HEK293 (cell line): ENCODE data around the gene SPINT2.
A peak's percentile ranks its signal among the peaks of the same experiment; 100 is the strongest.

Experiments used
- ATF2 ChIP-seq: fragments of 450-650 bp; formaldehyde crosslinking; IDR thresholded peaks from 2 replicates; pipeline ENCODE4 v1.5.1; 2016; ENCODE audit warnings: missing biosample characterization, missing genetic modification characterization, low read depth
- BCL11A ChIP-seq: fragments of 450-650 bp; formaldehyde crosslinking; IDR thresholded peaks from 2 replicates; pipeline ENCODE4 v1.5.1; 2016; ENCODE audit warnings: low read depth, missing biosample characterization, missing genetic modification characterization
- CTCF ChIP-seq: fragments of 450-650 bp; formaldehyde crosslinking; IDR thresholded peaks from 2 replicates; pipeline ENCODE4 v1.5.1; 2016; ENCODE audit warnings: missing biosample characterization, missing genetic modification characterization
- HOXD13 ChIP-seq: sonication (generic); formaldehyde crosslinking; IDR thresholded peaks from 2 replicates; pipeline ENCODE4 v1.8.0; 2022; ENCODE audit warnings: missing genetic modification reagents, borderline replicate concordance
- SP2 ChIP-seq: fragments of 450-650 bp; formaldehyde crosslinking; IDR thresholded peaks from 2 replicates; pipeline ENCODE4 v1.5.1; 2016; ENCODE audit warnings: missing biosample characterization, missing genetic modification characterization
- ZBTB26 ChIP-seq: fragments of 450-650 bp; formaldehyde crosslinking; optimal IDR thresholded peaks from 2 replicates; pipeline ENCODE3; 2016; ENCODE audit warnings: missing biosample characterization, mild to moderate bottlenecking, missing genetic modification characterization
- ZEB2 ChIP-seq: fragments of 450-650 bp; formaldehyde crosslinking; IDR thresholded peaks from 2 replicates; pipeline ENCODE4 v1.5.1; 2016; ENCODE audit warnings: missing biosample characterization, missing genetic modification characterization
- ZNF140 ChIP-seq: fragments of 450-650 bp; formaldehyde crosslinking; IDR thresholded peaks from 2 replicates; pipeline ENCODE4 v1.5.1; 2016; ENCODE audit warnings: missing biosample characterization, missing genetic modification characterization
- ZNF169 ChIP-seq: fragments of 450-650 bp; formaldehyde crosslinking; IDR thresholded peaks from 2 replicates; pipeline ENCODE4 v1.5.1; 2016; ENCODE audit warnings: missing biosample characterization, missing genetic modification characterization
- ZNF324 ChIP-seq: fragments of 450-650 bp; formaldehyde crosslinking; IDR thresholded peaks from 2 replicates; pipeline ENCODE4 v1.5.1; 2016; ENCODE audit warnings: missing biosample characterization, missing genetic modification characterization
- ZNF335 ChIP-seq: fragments of 450-650 bp; formaldehyde crosslinking; conservative IDR thresholded peaks from 2 replicates; pipeline ENCODE4 v1.5.1; 2016; ENCODE audit warnings: missing biosample characterization, missing genetic modification characterization
- ZNF488 ChIP-seq: fragments of 450-650 bp; formaldehyde crosslinking; IDR thresholded peaks from 2 replicates; pipeline ENCODE4 v1.5.1; 2016; ENCODE audit warnings: missing biosample characterization, missing genetic modification characterization
- ZNF76 ChIP-seq: fragments of 450-650 bp; formaldehyde crosslinking; IDR thresholded peaks from 2 replicates; pipeline ENCODE4; 2016; ENCODE audit warnings: low read depth, missing biosample characterization, missing genetic modification characterization, borderline replicate concordance
- ZSCAN30 ChIP-seq: fragments of 450-650 bp; IDR thresholded peaks from 2 replicates; pipeline ENCODE4 v1.5.1; 2018; ENCODE audit warnings: missing biosample characterization, mild to moderate bottlenecking, missing genetic modification characterization, moderate library complexity

GRCh38 chr19:38243279-38243673 is 21.1 kb upstream of the SPINT2 start:
- TF ChIP-seq CTCF (tag by site-specific recombination) (no peak), HOXD13 (CRISPR knock-in tag) (no peak), SP2 (tag by site-specific recombination) (no peak), ZEB2 (tag by site-specific recombination) (no peak), ZSCAN30 (tag by site-specific recombination) (no peak), ZNF140 (tag by site-specific recombination) (no peak), ZBTB26 (tag by site-specific recombination) (no peak), ZNF169 (no peak), ZNF335 (tag by site-specific recombination) (no peak), ZNF488 (tag by site-specific recombination) (no peak), ATF2 (no peak), BCL11A (tag by site-specific recombination) (0 out of 2 replicates have a peak, but pooled peaks have one; percentile 57), ZNF76 (tag by site-specific recombination) (no peak), ZNF324 (tag by site-specific recombination) (no peak)
